SK-N-MC (cell line): ENCODE measurements around the gene MINDY4.

Source experiments
- EZH2 ChIP-seq: fragments of 200-600 bp; sonication (generic); IDR thresholded peaks from one replicate; pipeline ENCODE4 v1.6.1; 2017; ENCODE audit warnings: antibody characterized with exemption
- POLR2AphosphoS5 ChIP-seq: IDR thresholded peaks from 2 replicates; pipeline ENCODE4 v1.6.1; 2012; ENCODE audit warnings: mild to moderate bottlenecking, low read depth, low read length, borderline replicate concordance

GRCh38 chr7:30750683-30751650 is 20.2 kb upstream of the MINDY4 start:
- TF ChIP-seq EZH2 (no peak), POLR2AphosphoS5 (no peak)
